NCI-H524 (cell line): Measurements from ENCODE around the gene TBCK.
A peak's percentile ranks its signal among the peaks of the same experiment; 100 is the strongest.
"Not testable (repeated sequence)": the region's sequence is repeated elsewhere in the genome, so short reads cannot be mapped to it uniquely, and the experiment has no call there.

Source experiments
- DNase-seq, 2 experiments: peaks; one replicate each; lab custom pipeline; 2025; lab: John Stamatoyannopoulos, UW

The TBCK gene

DNA sequence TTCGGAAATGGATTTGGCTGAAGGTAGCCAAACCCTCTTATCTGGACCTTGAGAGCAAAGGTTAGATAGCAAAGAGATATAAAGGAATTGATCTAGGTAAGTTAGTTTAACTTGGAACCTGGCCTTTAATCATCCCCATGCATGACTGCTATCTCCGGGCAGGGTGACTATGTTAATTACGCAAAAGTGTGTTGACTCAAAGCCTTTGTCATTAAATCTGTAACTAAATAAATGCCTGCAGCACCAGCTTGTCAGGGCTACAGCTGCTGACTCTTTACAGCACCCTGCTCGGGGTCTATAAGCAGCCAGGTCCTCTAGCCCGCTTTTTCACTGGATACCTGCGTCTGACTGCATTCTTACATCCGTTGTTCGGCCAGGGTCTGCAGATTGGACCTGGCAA lies 201.7 kb downstream of the TBCK start:
- DNase-seq, result no peak

GRCh38 chr4:106111778-106112469 lies 204.1 kb downstream of the TBCK start:
- not testable (repeated sequence) for DNase-seq

GRCh38 chr4:106109929-106110328 lies 206.1 kb downstream of the TBCK start:
- DNase-seq, result no peak

DNA sequence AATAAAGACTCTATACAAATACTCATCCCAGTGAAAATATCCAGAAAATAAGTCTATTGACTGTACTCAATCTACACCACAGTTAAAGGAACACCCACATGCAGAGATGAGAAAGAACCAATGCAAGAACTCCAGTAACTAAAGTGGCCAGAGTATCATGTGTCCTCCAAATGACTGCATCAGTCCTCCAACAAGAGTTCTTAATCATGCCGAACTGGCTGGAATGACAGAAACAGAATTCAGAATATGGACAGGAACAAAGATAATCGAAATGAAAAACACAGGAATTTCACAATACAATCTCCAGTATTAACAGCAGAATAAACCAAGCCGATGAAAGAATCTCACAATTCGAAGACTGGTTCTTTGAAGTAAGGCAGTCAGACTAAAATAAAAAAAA lies 210.3 kb downstream of the TBCK start:
- DNase-seq, result no peak

GRCh38 chr4:106104276-106104675 lies 211.7 kb downstream of the TBCK start:
- DNase-seq, result no peak

DNA sequence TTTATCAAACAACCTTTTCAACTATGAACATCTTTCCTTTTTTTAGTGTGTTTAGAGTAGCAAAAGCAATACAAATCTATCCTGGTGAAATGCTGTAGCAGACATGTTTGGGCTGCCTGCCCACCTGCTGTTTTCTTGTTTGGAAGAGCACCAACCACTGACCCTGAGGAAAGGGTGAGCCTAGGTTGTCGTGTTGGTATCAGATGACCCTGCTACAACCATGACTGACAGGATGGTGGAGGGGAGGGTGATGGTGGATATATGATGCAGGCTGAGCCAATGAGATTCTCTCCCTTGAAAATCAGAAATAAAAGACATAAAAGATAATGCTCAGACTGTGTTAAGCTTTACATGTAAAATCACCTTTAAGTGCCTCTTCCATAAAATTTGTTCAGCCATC lies 219.6 kb downstream of the TBCK start:
- DNase-seq, result no peak

- DNase-seq, result no peak
Measured at GRCh38 chr4:106095408-106095807, 220.6 kb downstream of the TBCK start.

DNA sequence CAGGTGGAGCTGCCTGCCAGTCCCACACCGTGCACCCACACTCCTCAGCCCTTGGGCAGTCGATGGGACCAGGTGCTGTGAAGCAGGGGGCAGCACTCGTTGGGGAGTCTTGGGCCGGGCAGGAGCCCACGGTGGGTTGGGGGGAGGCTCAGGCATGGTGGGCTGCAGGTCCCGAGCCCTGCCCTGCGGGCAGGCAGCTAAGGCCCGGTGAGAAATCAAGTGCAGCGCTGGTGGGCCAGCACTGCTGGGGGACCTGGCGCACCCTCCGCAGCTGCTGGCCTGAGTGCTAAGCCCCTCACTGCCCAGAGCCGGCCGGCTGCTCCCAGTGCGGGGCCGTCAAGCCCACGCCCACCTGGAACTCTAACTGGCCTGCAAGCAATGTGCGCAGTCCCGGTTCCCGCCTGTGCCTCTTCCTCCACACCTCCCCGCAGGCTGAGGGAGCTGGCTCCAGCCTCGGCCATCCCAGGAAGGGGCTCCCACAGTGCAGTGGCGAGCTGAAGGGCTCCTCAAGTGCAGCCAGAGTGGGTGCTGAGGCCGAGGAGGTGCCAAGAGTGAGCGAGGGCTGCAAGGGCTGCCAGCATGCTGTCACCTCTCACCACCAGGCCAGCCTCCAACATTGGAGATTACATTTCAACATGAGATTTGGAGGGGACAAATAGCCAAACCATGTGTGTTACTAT lies 223.5 kb downstream of the TBCK start:
- no peak for DNase-seq

GRCh38 chr4:106090826-106091225 lies 225.2 kb downstream of the TBCK start:
- no peak for DNase-seq

DNA sequence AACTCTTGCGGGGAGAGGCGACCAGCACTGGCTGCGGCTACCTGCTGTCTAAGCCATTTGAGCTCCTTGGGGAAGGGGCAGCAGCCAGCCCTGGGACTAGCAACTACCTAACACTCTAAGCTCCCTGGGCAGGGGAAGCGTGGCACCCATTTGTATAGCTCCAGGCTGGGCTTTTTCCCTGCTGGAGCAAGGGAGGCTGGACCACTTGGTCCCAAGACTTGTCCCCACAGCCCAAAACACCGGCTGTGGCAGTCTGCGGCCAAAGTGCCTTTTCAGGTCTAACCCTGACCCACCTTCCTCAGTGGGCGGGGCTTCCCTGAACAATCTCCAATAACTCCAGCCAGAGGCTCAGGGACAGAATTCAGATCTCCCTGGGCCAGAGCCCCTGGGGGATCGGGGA lies 232.9 kb downstream of the TBCK start:
- DNase-seq, result no peak

GRCh38 chr4:106080376-106080775 lies 235.6 kb downstream of the TBCK start:
- DNase-seq, result no peak

DNA sequence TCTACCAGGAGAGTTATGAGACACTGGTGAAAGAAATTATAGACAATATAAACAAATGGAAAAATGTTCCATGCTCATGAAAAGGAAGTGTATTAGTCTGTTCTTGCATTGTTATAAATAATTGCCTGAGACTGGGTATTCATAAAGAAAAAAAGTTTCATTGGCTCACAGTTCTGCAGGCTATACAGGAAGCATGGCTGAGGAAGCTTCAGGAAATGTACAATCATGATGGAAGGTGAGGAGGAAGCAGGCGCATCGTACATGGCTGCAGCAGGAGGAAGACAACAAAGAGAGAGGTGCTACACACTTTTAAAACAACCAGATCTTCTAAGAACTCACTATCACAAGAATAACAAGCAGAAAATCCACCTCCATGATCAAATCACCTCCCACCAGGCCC lies 236.4 kb downstream of the TBCK start:
- no peak for DNase-seq

- no peak for DNase-seq
Measured at GRCh38 chr4:106065018-106065417, 251.0 kb downstream of the TBCK start.

GRCh38 chr4:106063009-106063408 lies 253.0 kb downstream of the TBCK start:
- no peak for DNase-seq

- no peak for DNase-seq
Measured at GRCh38 chr4:106062452-106062875, 253.5 kb downstream of the TBCK start.

GRCh38 chr4:106058921-106059320 lies 257.1 kb downstream of the TBCK start:
- no peak for DNase-seq

GRCh38 chr4:106056914-106057313 lies 259.1 kb downstream of the TBCK start:
- DNase-seq, result no peak

- DNase-seq, result no peak
Measured at GRCh38 chr4:106051514-106051913, 264.5 kb downstream of the TBCK start.

DNA sequence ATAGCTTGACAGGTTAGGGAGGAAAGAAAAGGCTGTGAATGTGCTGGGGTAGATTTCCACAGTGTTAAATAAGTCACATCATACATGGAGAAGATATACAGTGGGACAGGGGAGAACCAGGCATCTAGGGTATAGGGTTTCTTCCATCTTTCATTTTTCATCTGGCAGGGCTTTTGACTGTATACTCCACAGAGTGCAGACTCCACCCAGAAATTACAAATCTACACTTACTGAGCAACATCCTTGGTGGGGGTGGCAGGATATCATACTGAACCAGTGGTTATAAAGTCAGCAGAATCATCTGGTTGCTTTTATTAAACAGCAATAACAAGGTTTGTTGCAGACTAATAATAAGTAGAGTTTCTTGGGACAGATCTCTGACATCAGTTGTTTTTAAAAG lies 266.5 kb downstream of the TBCK start:
- DNase-seq, result no peak

DNA sequence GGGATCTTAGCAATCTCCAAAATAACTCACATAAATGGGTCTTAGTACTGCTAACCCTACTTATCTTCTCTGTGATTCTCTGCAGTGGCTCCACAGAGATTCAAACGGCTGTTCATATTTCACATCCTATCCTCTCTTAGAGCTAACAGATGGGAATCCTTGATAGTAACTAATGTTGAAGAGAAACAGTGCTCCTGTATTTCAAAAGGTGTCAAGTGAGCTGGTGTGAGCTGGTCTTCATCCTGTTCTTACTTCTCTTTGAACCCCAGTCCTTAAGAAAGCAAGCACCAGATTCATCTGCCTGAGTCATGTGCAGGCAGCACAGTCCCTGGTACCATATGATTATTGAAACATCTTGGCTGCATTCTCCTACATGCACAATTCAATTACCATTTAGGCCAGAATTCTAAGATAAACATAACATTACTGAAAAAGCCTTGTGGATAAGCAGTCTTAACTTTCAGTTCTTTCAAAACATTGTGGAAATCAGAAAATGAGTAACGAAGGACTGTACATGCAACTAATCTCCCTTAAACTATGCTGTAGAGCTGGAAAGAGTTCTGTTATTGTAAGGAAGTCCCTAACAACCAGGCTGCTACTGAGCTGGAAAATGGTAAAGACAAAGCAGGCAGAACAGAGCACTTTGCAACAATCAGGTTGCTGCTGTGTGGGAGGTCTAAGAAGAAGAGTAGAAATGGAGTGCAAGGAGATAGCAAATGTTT lies 267.6 kb downstream of the TBCK start:
- no peak for DNase-seq

GRCh38 chr4:106046083-106046482 lies 269.9 kb downstream of the TBCK start:
- DNase-seq, result no peak

DNA sequence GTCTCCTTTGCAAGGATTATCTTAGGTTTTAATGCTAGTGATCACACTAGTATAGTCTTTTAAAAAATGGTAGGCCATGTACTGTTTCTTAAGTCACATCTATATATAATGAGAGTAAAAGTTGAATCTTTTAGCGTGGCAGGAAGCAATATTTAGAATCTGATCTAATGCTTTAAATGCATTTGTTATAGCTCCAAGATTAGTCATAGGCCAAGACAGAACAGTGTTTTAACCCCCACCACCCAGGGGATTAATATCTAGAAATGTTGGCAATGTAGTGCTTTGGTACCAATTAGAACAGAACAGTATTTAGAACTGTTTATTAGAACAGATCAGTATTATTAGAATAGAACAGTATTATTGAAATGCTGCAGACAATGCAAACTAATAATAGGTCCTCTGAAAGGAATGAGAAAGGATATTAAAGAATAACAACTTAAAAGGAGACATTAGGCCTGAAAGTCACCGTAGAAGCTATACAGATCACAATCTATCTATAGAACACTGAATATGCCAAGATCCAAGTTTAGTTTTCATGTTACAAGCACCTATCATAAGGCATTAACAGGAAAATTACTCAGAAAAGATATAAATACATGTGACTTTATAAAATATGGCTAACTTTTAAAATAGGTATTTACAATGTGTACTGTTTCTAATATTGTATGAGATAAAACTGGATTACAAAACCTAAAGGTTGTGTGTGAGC lies 274.6 kb downstream of the TBCK start:
- DNase-seq, result no peak

- DNase-seq, result peak; percentile 1 to 66
Measured at GRCh38 chr4:106039796-106040195, 276.2 kb downstream of the TBCK start.
